ENCODE measurements around the gene BEND3. TPM values are rescaled to one million over a fixed set of nuclear protein-coding genes. Genes with fewer than 3 reads are reported as not detected.

Gene BEND3
- total and polyA plus RNA-seq, 7 donors: 0.52 to 3.8 (median 1.7) TPM

GRCh38 chr6:107154131-107154800 lies 39.0 kb upstream of the BEND3 start:
- no peak for ATAC-seq
- WGBS, 3 donors: 64 to 72% (median 67%) methylated on average over 12 of the region's 12 CpGs
- no peak for TF ChIP-seq CTCF (IDR thresholded peaks at IDR 0.05)
- intact Hi-C loops (cut with DNase I): no loop called here
- H3K27ac ChIP-seq: no peak overlapping the region
- H3K4me1 ChIP-seq: no peaks in the 10 kb centered on the region
- no peak overlapping the region for H3K4me3 ChIP-seq
- H3K27me3 ChIP-seq (ENCODE audit: insufficient read depth in 3 of 3, low read length in 2 of 3): no peaks in the 10 kb centered on the region
- no peak for DNase-seq
- no peaks in the 10 kb centered on the region for H3K36me3 ChIP-seq (ENCODE audit: insufficient read depth in 1 of 2, low read depth in 1 of 2)
- H3K9me3 ChIP-seq: no peaks in the 10 kb centered on the region

- 70 to 83% (median 71%) methylated on average over 8 of the region's 8 CpGs for WGBS, 3 donors
- no peak for DNase-seq
Measured at GRCh38 chr6:107152638-107153430, 37.5 kb upstream of the BEND3 start.

GRCh38 chr6:107144666-107145065 lies 29.4 kb upstream of the BEND3 start:
- TF ChIP-seq CTCF (IDR thresholded peaks at IDR 0.05): no peak
- Histone ChIP-seq H3K9me3 (no peaks in the 10 kb centered on the region), H3K27me3 (ENCODE audit: insufficient read depth in 3 of 3, low read length in 2 of 3) (no peaks in the 10 kb centered on the region), H3K4me3 (no peak overlapping the region), H3K4me1 (no peaks in the 10 kb centered on the region), H3K27ac (no peak overlapping the region), H3K36me3 (ENCODE audit: insufficient read depth in 1 of 2, low read depth in 1 of 2) (no peaks in the 10 kb centered on the region)
- WGBS, 3 donors: 87 to 93% (median 92%) methylated on average over 4 of the region's 4 CpGs
- intact Hi-C loops (cut with DNase I): no loop called here
- no peak for DNase-seq
- no peak for ATAC-seq

More at GRCh38 chr6:107152638-107153430, 37.5 kb upstream of the BEND3 start:
- Histone ChIP-seq H3K27me3 (ENCODE audit: insufficient read depth in 3 of 3, low read length in 2 of 3) (no peaks in the 10 kb centered on the region), H3K36me3 (ENCODE audit: insufficient read depth in 1 of 2, low read depth in 1 of 2) (no peaks in the 10 kb centered on the region), H3K9me3 (no peaks in the 10 kb centered on the region), H3K27ac (no peak overlapping the region), H3K4me3 (no peak overlapping the region), H3K4me1 (no peaks in the 10 kb centered on the region)
- ATAC-seq: no peak
- intact Hi-C loops (cut with DNase I): no loop called here
- TF ChIP-seq CTCF (IDR thresholded peaks at IDR 0.05): no peak

GRCh38 chr6:107144014-107144413 lies 28.7 kb upstream of the BEND3 start:
- intact Hi-C loops (cut with DNase I): no loop called here
- no peaks in the 10 kb centered on the region for H3K9me3 ChIP-seq
- H3K4me3 ChIP-seq: no peak overlapping the region
- DNase-seq (no peak), ATAC-seq (no peak)
- H3K36me3 ChIP-seq (ENCODE audit: insufficient read depth in 1 of 2, low read depth in 1 of 2): no peaks in the 10 kb centered on the region
- no peaks in the 10 kb centered on the region for H3K27me3 ChIP-seq (ENCODE audit: insufficient read depth in 3 of 3, low read length in 2 of 3)
- no peak overlapping the region for H3K27ac ChIP-seq
- no peak for TF ChIP-seq CTCF (IDR thresholded peaks at IDR 0.05)
- H3K4me1 ChIP-seq: no peaks in the 10 kb centered on the region
